Colonic mucosa (tissue), 4 donors: ENCODE measurements around the gene ALG6. TPM values are rescaled to one million over a fixed set of nuclear protein-coding genes. Genes with fewer than 3 reads are reported as not detected.

Experiments used
- DNase-seq: peaks from one replicate; pipeline ENCODE4 v3.0.0-alpha.2; 2020
- H3K27ac ChIP-seq: fragments of 200-600 bp; one replicate; pipeline ENCODE4 v1.8.0; 2021
- H3K27me3 ChIP-seq: fragments of 200-600 bp; one replicate; pipeline ENCODE4 v1.8.0; 2021
- H3K36me3 ChIP-seq: fragments of 200-600 bp; one replicate; pipeline ENCODE4 v1.8.0; 2021
- H3K4me1 ChIP-seq: fragments of 200-600 bp; one replicate; pipeline ENCODE4 v1.8.0; 2021; ENCODE audit warnings: mild to moderate bottlenecking
- H3K4me3 ChIP-seq: fragments of 200-600 bp; one replicate; pipeline ENCODE4 v1.8.0; 2021
- H3K9ac ChIP-seq, 2 donors: one replicate each; pipeline ENCODE4 v1.7.0; 2013; ENCODE audit warnings: control low read depth in 2 of 2, low read depth in 2 of 2, low read length in 2 of 2
- H3K9me3 ChIP-seq: fragments of 200-600 bp; one replicate; pipeline ENCODE4 v1.8.0; 2021
- intact Hi-C: fragments of 100-400 bp; cut with DNase I; formaldehyde crosslinking; loops from one replicate; pipeline ENCODE4 v1.14.1; 2022
- total RNA-seq, 2 donors: library from RNA; stranded (reverse); fragmentation: NEBNext Ultra II Directional in 1 of 2; extraction: Animal tissue kit (Norgen Biotek cat#: 25700) in 1 of 2; gene quantifications; one replicate each; pipeline ENCODE4 v1.2.1, GENCODE V29; 2021
- TF ChIP-seq, protein P1 (sequence below): fragments of 200-600 bp; IDR thresholded peaks from one replicate; pipeline ENCODE4 v1.8.0; 2022; ENCODE audit warnings: antibody characterized with exemption, mild to moderate bottlenecking
- donor health status: healthy.
- donor health status: DM: no; HTN: no; CAD: no.
- donor health status: DM: no; HTN: no; CAD: no.

ALG6 gene
- 10 to 100 TPM; 12.4 to 19.8 TPM for total RNA-seq

DNA sequence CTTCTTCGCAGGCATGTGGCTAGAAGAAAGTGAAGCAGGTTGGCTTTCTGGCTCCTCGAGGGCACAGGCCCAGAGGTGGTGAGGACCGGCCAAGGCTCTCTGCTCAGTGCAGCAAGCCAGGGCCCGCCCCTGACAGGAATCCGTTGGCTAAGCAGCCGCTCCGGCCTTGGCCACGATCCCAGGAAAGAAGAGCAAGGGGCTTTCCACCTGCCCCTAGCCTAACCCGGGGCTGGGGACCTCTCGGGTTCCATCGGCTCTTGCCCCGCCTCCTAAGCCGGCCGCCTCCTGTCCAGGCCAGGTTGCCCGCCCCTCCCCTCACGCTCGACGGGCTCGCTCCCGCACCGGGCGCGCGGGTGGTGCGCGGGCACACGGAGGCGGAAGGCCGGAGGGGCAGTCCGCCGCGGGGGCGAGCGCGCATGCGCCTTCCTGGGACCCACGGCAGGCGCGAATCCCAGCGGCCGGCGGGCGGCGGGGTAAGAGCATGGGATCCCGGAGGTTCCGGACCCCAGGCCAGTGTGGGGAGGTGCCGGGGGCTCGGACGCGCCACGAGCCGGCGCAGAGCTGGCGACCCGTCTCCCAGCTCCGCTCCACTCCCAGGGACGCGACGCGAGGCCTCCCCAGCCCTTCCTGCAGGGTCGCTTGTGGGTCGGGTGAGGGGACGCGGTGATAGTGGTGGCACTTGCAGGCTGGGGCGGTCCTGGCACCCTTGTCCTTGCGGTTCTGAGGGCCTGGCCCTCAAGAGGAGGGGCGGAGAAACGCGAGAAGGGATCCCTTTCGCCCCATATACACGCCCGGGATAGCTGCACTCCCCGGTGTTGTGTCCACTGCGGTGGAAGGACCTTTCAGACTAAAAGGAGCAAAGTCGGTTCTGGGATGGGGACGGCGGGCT, at the start of gene ALG6:
Gene ALG6 (plus strand): TSS at position 413 of the 889 bp plus-strand sequence. CDS start 3,351 bp downstream, outside the sequence.
- peak; percentile 96 for DNase-seq
- intact Hi-C loops, result no loop called here

DNA sequence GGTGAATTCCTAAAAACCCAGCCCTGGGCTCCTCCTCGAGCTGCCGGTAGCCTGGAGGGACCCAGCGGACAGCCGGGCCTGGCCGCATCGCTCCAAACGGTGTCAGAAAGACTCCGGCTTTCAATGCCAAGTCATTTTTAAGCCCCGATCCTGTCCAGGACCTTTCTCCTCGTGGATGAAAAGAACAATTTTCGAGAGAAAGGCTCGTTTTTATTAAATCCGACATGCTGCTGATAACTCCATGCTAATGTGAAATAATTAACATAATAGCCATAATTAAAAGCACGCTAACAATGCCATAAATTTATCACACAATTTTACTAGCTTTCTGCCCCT, 49.6 kb upstream of the ALG6 start:
- no peak for DNase-seq
- peaks cover 14% of the 10 kb centered on the region for H3K4me1 ChIP-seq
- no peak overlapping the region for H3K27ac ChIP-seq
- no peak overlapping the region for H3K9ac ChIP-seq
- no peaks in the 10 kb centered on the region for H3K9me3 ChIP-seq
- TF ChIP-seq, protein P1, sequence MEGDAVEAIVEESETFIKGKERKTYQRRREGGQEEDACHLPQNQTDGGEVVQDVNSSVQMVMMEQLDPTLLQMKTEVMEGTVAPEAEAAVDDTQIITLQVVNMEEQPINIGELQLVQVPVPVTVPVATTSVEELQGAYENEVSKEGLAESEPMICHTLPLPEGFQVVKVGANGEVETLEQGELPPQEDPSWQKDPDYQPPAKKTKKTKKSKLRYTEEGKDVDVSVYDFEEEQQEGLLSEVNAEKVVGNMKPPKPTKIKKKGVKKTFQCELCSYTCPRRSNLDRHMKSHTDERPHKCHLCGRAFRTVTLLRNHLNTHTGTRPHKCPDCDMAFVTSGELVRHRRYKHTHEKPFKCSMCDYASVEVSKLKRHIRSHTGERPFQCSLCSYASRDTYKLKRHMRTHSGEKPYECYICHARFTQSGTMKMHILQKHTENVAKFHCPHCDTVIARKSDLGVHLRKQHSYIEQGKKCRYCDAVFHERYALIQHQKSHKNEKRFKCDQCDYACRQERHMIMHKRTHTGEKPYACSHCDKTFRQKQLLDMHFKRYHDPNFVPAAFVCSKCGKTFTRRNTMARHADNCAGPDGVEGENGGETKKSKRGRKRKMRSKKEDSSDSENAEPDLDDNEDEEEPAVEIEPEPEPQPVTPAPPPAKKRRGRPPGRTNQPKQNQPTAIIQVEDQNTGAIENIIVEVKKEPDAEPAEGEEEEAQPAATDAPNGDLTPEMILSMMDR, result no peak
- no peaks in the 10 kb centered on the region for H3K36me3 ChIP-seq
- peak overlapping the region; percentile 56 for H3K4me3 ChIP-seq
- H3K27me3 ChIP-seq, result peaks cover 71% of the 10 kb centered on the region
- intact Hi-C loops, result loop anchor here (5.0 to 10.0 kb wide), 2 partner anchors 125 to 207 kb away; partner anchors contain the start of genes EFCAB7 and ITGB3BP

More for the DNA sequence above, at the start of gene ALG6:
- Histone ChIP-seq H3K27ac (peak within 1 kb of the TSS; percentile 72), H3K4me1 (no peaks in the 10 kb centered on the region), H3K36me3 (no peaks in the 10 kb centered on the region), H3K4me3 (peak within 1 kb of the TSS; percentile 78), H3K27me3 (no peaks in the 10 kb centered on the region), H3K9ac (peak within 1 kb of the TSS; percentile 84 to 99), H3K9me3 (no peaks in the 10 kb centered on the region)
- TF ChIP-seq, protein P1, result no peak

DNA sequence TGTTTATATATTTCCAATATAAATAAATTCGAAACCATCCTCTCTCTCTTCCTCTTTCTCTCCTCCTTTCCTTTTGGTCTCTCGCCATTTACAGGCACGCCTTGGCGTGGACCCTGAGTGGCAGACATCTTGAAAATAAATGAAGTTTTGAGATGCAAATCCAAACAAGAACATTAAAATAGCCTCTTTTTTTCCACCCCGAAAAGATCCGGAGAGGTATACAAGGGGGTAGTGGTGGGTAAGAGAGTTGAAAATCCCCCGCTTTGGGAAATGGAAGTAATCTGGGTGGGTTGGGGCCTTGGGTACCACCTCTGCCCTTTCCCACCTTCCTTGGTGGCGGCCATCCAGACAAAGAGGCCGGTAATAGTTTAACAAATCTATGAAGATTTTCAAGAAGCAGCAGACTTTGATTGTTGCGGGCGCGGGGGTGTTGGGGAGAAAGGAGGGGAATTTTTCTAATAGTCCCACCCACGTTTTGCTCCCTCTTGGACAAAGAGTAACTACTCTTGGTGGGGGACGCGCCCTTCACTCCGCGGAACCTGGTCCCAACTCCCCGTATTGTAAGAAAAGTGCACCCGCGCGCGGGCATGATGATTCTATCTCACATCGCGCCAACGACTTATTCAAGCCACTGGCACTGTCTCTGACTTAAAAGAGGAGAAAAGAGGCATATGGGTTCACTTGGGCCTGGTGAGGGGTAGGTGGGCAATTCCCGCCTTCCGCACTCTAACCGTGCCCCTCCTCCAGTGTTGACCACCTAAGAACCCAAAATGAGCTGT, 49.0 kb upstream of the ALG6 start:
- H3K27ac ChIP-seq, result no peak overlapping the region
- peaks cover 77% of the 10 kb centered on the region for H3K27me3 ChIP-seq
- no peaks in the 10 kb centered on the region for H3K36me3 ChIP-seq
- H3K9me3 ChIP-seq, result no peaks in the 10 kb centered on the region
- H3K4me3 ChIP-seq, result no peak overlapping the region
- no peak for DNase-seq
- peaks cover 14% of the 10 kb centered on the region for H3K4me1 ChIP-seq
- intact Hi-C loops, result loop anchor here (5.0 to 10.0 kb wide), 2 partner anchors 124 to 206 kb away; partner anchors contain the start of genes EFCAB7 and ITGB3BP
- H3K9ac ChIP-seq, result no peak overlapping the region
- TF ChIP-seq, protein P1, result no peak

DNA sequence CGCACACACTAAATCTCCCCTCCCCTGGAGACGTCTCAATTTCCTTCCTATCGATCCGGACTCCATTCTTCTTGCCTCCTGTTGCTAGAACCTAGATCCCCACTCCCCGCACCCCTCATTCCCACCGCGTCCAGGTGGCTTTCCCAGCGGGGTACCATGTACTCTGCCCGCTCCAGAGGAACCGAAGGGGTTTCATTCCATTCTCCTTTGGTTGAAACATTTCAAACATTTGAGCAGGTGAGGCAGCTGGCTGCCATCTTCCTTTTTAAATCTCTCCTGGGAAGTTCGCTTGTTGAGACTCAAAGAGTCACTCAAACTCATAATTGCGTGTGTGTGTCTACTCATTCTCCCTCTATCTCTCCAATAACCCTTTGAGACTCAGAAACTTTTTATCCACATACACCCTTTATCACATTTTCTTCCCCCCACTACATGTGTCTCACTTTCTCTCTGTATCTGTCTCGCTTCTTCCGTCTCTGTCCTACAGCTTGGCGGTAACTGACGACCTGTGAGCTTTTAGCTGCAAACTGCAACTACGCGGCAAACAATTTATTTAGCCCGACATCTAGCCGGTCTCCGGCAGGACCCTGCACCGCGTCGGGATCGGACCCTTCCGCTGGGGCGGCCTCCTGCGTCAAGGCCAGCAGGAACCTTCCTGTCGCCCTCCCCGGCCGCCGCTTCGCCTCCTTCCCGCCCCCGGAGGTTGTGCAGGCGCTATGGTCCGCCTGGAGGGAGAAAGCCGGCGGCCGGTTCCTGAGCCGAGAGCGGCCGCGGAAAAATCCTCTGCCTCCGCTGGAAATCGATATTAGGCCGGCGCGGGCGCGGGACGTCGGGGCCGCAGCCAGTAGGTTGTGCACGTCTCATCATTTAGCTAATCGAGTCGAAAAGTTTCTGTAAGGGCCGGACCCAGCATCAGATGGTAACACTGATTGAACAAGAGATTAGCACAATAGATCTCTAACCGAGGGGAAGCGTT, 48.1 kb upstream of the ALG6 start:
- Histone ChIP-seq H3K36me3 (no peaks in the 10 kb centered on the region), H3K27ac (no peak overlapping the region), H3K9ac (no peak overlapping the region), H3K4me1 (peaks cover 18% of the 10 kb centered on the region), H3K9me3 (no peaks in the 10 kb centered on the region), H3K27me3 (peaks cover 86% of the 10 kb centered on the region), H3K4me3 (no peak overlapping the region)
- intact Hi-C loops, result loop anchor here (5.0 to 10.0 kb wide), 2 partner anchors 123 to 205 kb away; partner anchors contain the start of genes EFCAB7 and ITGB3BP
- TF ChIP-seq, protein P1, result no peak
- no peak for DNase-seq
